ENCODE results near the gene CELSR1.
"Not testable (repeated sequence)": the region's sequence is repeated elsewhere in the genome, so short reads cannot be mapped to it uniquely, and the experiment has no call there.

Gene CELSR1

DNA sequence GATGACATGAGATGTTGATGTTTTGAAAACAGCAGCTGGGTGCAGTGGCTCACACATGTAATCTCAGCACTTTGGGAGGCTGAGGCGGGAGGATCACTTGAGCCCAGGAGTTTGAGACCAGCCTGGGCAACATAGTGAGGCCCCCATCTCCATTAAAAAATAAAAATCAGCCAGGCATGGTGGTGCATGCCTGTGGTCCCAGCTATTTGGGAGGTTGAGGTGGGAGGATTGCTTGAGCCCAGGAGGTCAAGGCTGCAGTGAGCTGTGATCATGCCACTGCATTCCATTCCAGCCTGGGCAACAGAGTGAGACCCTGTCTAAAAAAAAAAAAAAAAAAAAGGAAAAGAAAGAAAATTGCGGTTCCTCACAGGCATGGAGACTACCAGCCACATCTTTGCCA is 224.6 kb downstream of the CELSR1 start:
- not testable (repeated sequence) for DNase-seq

DNA sequence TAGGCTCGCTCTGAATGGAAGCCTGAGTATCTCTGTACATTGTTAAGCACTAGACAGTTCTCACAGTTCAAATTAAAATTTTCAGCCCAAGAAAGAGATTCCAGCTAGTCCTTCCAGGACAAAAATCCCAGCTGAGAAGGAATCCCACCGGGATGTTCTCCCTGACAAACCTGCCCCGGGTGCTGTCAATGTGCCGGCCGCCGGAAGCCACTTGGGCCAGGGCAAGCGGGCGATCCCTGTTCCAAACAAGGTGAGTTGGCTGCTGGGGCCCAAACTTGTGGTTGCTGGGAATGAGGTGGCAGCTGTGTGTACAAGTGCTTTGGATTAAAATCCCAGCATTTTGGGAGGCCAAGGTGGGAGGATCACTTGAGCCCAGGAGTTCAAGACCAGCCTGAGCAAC is 225.4 kb downstream of the CELSR1 start:
- DNase-seq: no peak

All from activated effector memory CD4-positive, alpha-beta T cell treated with anti-CD3 and anti-CD28 coated beads, Interleukin-2, amount 50 U/mL, for 16 hours (primary cell).